ENCODE measurements around the gene CCDC30.

Gene CCDC30

DNA sequence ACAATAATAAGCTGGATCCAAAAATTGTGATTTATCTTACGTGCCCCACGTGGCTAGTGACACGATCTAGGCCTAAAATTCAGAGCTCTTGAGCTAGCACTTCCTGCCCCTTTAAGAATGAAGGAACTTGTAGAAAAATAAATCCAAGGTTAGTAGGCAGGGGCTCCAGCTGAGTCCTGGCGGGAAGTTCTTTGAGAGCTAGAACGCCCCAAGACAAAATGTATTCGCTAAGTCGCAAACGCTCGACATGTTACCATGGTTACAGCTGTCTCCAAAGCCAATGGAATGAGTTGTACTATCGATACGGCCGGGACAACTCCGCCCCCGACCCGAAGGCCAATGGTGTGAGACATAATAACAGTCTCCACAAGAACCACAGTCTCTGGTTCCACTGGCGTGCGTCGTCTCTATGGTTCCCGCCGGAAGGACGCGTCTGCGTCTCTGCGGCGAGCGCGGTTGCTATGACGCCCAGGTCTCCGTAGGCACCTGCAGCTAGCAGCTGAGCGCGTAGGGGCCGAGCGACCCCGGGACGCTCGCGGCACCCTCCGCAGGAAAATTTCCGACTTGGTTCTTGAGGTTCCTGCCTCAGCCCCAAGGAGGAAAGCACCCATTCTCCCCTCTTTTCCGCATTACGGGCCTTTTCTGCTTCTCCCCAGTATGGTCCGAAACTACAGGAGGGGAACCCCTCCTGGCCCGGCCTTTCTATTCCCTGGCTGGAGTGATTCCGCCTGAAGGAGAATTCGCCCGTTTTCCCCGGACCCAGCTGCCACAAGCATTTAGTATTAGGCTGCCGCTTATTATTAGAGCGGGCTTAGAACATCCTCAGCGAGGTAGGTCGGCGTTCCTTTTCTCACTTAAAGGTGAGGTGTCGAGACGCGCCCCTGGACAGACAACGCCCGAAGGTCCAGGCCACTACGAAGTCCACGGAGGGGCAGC is at the start of gene CCDC30:
CCDC30 (plus strand) TSS at position 459 of the 936 bp plus-strand sequence. CDS start 17,266 bp downstream, outside the sequence.
- Histone ChIP-seq H3K27me3 (ENCODE audit: insufficient read depth, low read length) (no peaks in the 10 kb centered on the region), H3K4me2 (ENCODE audit: low read length) (peak within 1 kb of the TSS; percentile 72), H2AFZ (ENCODE audit: low read length) (no peak within 1 kb of the TSS), H3K79me2 (ENCODE audit: insufficient read depth, low read length) (no peaks in the 10 kb centered on the region), H3K36me3 (ENCODE audit: insufficient read depth, low read length) (peaks cover 26% of the 10 kb centered on the region), H3K4me1 (ENCODE audit: insufficient read depth, low read length, severe bottlenecking) (peaks cover 17% of the 10 kb centered on the region), H4K20me1 (ENCODE audit: insufficient read depth, low read length) (no peaks in the 10 kb centered on the region), H3F3A (ENCODE audit: insufficient read depth, low read length) (no peaks in the 10 kb centered on the region), H3K9ac (ENCODE audit: low read length) (peak within 1 kb of the TSS; percentile 19; the same call in 1 of the 2 replicates), H3K9me2 (ENCODE audit: low read depth, low read length) (no peaks in the 10 kb centered on the region), H3K27ac (ENCODE audit: low read depth, low read length, poor library complexity, severe bottlenecking) (no peak within 1 kb of the TSS), H3K4me3 (ENCODE audit: low read depth, low read length, poor library complexity, severe bottlenecking) (peak within 1 kb of the TSS; percentile 57), H3K9me3 (ENCODE audit: low read length) (no peaks in the 10 kb centered on the region)
- TF ChIP-seq, protein P1, sequence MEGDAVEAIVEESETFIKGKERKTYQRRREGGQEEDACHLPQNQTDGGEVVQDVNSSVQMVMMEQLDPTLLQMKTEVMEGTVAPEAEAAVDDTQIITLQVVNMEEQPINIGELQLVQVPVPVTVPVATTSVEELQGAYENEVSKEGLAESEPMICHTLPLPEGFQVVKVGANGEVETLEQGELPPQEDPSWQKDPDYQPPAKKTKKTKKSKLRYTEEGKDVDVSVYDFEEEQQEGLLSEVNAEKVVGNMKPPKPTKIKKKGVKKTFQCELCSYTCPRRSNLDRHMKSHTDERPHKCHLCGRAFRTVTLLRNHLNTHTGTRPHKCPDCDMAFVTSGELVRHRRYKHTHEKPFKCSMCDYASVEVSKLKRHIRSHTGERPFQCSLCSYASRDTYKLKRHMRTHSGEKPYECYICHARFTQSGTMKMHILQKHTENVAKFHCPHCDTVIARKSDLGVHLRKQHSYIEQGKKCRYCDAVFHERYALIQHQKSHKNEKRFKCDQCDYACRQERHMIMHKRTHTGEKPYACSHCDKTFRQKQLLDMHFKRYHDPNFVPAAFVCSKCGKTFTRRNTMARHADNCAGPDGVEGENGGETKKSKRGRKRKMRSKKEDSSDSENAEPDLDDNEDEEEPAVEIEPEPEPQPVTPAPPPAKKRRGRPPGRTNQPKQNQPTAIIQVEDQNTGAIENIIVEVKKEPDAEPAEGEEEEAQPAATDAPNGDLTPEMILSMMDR (IDR thresholded peaks at IDR 0.05; ENCODE audit: low read length): no peak
- no peak for TF ChIP-seq EZH2 (IDR thresholded peaks at IDR 0.05; ENCODE audit: borderline replicate concordance, low read length)

DNA sequence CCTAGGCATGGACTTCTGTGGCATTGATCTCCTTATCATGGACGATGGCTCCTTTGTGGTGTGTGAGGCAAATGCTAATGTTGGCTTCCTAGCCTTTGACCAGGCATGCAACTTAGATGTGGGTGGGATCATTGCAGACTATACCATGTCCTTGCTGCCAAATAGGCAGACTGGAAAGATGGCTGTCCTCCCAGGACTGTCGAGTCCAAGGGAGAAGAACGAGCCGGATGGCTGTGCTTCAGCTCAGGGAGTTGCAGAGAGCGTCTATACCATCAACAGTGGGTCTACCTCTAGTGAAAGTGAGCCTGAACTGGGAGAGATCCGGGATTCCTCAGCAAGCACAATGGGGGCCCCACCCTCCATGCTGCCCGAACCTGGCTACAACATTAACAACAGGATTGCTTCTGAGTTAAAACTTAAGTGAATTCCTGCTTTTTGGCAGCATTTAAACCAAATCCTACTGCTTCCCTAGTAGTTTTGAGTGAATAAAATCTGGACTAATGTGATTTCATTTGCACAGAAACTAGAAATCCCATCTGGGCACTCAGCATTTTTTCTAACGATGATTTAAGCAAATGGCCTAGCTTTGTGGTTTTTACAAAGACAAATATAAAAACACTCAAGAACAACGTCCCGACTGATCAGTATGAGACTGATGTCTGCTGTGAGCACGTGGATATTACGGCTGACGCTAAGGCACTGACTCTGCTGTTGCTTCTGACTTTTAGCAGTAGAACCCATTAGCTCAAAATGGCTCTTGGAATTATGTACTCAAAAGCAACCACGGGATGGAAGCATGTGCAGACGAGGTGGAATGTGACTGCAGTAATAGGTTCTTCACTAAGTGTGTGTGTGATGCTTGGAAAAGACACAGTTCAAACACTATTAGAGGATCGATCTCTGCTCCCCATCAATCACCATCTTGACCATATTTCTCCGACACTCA is 48.3 kb upstream of the CCDC30 start:
- TF ChIP-seq, protein P1 (IDR thresholded peaks at IDR 0.05; ENCODE audit: low read length): no peak
- no peak for TF ChIP-seq EZH2 (IDR thresholded peaks at IDR 0.05; ENCODE audit: borderline replicate concordance, low read length)
- Histone ChIP-seq H3K9ac (ENCODE audit: low read length) (no peak overlapping the region), H3K4me1 (ENCODE audit: insufficient read depth, low read length, severe bottlenecking) (no peaks in the 10 kb centered on the region)

DNA sequence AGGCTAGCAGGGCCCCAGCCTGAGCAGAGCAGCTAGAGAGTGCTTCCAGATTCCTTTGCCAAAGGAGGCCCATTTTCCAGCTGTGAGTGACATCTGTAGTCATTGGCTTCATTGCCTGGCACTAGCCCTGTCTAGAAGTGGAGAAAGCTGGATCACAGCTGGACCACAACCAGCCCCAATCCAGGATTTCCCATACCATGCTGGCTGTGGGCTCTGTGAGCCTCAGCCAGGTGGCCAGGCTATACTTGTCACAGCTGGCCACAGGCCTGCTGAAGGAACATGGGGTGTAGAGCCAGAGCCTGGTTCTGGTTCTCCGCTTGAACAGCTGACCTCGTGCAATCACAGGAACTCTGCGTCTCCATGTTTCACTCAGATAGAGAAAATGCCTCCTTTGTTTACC is 45.9 kb upstream of the CCDC30 start:
- Histone ChIP-seq H3K9me2 (ENCODE audit: low read depth, low read length) (no peaks in the 10 kb centered on the region), H3K79me2 (ENCODE audit: insufficient read depth, low read length) (no peaks in the 10 kb centered on the region), H3K9ac (ENCODE audit: low read length) (no peak overlapping the region), H3K27me3 (ENCODE audit: insufficient read depth, low read length) (peaks cover 6% of the 10 kb centered on the region; the same call in 1 of the 2 replicates), H3K9me3 (ENCODE audit: low read length) (no peaks in the 10 kb centered on the region), H2AFZ (ENCODE audit: low read length) (no peak overlapping the region), H3F3A (ENCODE audit: insufficient read depth, low read length) (no peaks in the 10 kb centered on the region), H3K36me3 (ENCODE audit: insufficient read depth, low read length) (no peaks in the 10 kb centered on the region), H3K27ac (ENCODE audit: low read depth, low read length, poor library complexity, severe bottlenecking) (no peak overlapping the region), H4K20me1 (ENCODE audit: insufficient read depth, low read length) (no peaks in the 10 kb centered on the region), H3K4me2 (ENCODE audit: low read length) (no peak overlapping the region), H3K4me3 (ENCODE audit: low read depth, low read length, poor library complexity, severe bottlenecking) (no peak overlapping the region), H3K4me1 (ENCODE audit: insufficient read depth, low read length, severe bottlenecking) (peaks cover 5% of the 10 kb centered on the region)
- TF ChIP-seq, protein P1 (IDR thresholded peaks at IDR 0.05; ENCODE audit: low read length): no peak
- TF ChIP-seq EZH2 (IDR thresholded peaks at IDR 0.05; ENCODE audit: borderline replicate concordance, low read length): no peak

More for the DNA sequence above, 48.3 kb upstream of the CCDC30 start:
- no peaks in the 10 kb centered on the region for H3F3A ChIP-seq (ENCODE audit: insufficient read depth, low read length)
- H3K4me3 ChIP-seq (ENCODE audit: low read depth, low read length, poor library complexity, severe bottlenecking): no peak overlapping the region
- no peaks in the 10 kb centered on the region for H4K20me1 ChIP-seq (ENCODE audit: insufficient read depth, low read length)
- H3K4me2 ChIP-seq (ENCODE audit: low read length): no peak overlapping the region
- H3K9me3 ChIP-seq (ENCODE audit: low read length): no peaks in the 10 kb centered on the region
- no peaks in the 10 kb centered on the region for H3K27me3 ChIP-seq (ENCODE audit: insufficient read depth, low read length)
- no peaks in the 10 kb centered on the region for H3K36me3 ChIP-seq (ENCODE audit: insufficient read depth, low read length)
- no peaks in the 10 kb centered on the region for H3K79me2 ChIP-seq (ENCODE audit: insufficient read depth, low read length)
- H3K27ac ChIP-seq (ENCODE audit: low read depth, low read length, poor library complexity, severe bottlenecking): no peak overlapping the region
- no peaks in the 10 kb centered on the region for H3K9me2 ChIP-seq (ENCODE audit: low read depth, low read length)
- no peak overlapping the region for H2AFZ ChIP-seq (ENCODE audit: low read length)

Data from OCI-LY1 (cell line).